D721Med (cell line): Measurements from ENCODE around the gene NXN.
"Not testable (repeated sequence)": the region's sequence is repeated elsewhere in the genome, so short reads cannot be mapped to it uniquely, and the experiment has no call there.

Source experiments
- DNase-seq: peaks from one replicate; pipeline ENCODE4 v3.0.0; 2011; ENCODE audit warnings: low spot score; ENCODE audit not compliant: insufficient read length
- FAIRE-seq: peaks from 2 replicates; lab custom pipeline; 2011; peaks lifted over from hg19 to GRCh38; lab: Jason Lieb, UNC
- CTCF ChIP-seq: IDR thresholded peaks from 2 replicates; pipeline ENCODE4 v1.5.1; 2012; ENCODE audit warnings: mild to moderate bottlenecking, control low read depth; ENCODE audit not compliant: insufficient read depth; ENCODE audit errors: missing control alignments

Gene NXN

GRCh38 chr17:916315-916714 lies 63.3 kb downstream of the NXN start:
- FAIRE-seq = no peak
- no peak for DNase-seq
- TF ChIP-seq CTCF = no peak

- no peak for DNase-seq
- no peak for FAIRE-seq
- no peak for TF ChIP-seq CTCF
These were observed 63.9 kb downstream of the NXN start for GRCh38 chr17:915538-916201.

GRCh38 chr17:914561-914960 lies 65.0 kb downstream of the NXN start:
- no peak for DNase-seq
- TF ChIP-seq CTCF = no peak
- FAIRE-seq = no peak

GRCh38 chr17:913207-913606 lies 66.4 kb downstream of the NXN start:
- no peak for TF ChIP-seq CTCF
- no peak for FAIRE-seq
- no peak for DNase-seq

- no peak for FAIRE-seq
- TF ChIP-seq CTCF = no peak
- no peak for DNase-seq
These were observed 69.8 kb downstream of the NXN start for GRCh38 chr17:909642-910323.

- FAIRE-seq = no peak
- DNase-seq = no peak
- TF ChIP-seq CTCF = no peak
These were observed 71.9 kb downstream of the NXN start for GRCh38 chr17:907725-908124.

GRCh38 chr17:905708-906107 lies 73.9 kb downstream of the NXN start:
- FAIRE-seq, DNase-seq: not testable (repeated sequence)
